ENCODE measurements around the gene TOP3B. TPM values are rescaled to one million over a fixed set of nuclear protein-coding genes. Genes with fewer than 3 reads are reported as not detected.

TOP3B gene
- total RNA-seq, 5 donors from 2014 or later (not counting 1 experiment from before 2014, with no cell fraction given): 58.9 to 90.6 (median 65.9) TPM

DNA sequence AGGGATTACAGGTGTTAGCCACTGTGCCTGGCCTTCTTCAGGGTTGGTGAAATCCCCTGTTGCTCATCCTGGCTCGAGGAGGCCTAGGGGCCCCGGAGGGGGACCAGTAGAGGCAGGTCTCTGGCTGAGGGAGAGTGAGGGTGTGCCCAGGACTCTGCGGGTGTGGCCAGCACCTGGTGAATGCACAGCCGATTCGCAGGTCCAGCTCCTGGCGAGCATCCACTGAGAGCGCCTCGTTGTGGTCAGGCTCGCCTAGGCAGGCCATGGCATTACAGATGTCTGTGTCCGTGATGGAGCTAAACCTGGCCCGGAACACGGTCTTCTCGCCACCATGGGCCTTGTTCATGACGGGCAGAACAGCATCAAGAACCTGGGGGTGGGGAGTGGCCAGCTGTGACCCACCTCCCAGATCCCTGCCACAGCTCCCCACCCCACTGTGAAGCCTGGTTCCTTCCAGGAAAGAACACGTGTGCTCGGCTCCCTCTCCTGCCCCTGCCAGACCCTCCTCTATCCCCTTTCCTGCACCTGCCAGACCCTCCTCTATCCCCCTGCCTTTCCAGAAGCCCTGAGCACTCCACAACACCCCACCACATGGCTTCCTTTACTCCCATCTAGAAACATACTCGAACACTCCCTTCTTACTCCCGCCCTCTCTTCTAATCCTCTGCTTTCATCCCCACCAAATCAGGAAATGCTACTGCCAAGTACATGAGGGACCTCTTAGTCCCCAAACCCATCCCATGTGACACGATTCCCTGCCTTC lies 12.4 kb downstream of the TOP3B start:
- no peak for ATAC-seq (replicated peaks in 1 of 4)
- CTCF ChIA-PET: interaction anchor here in 1 of 2 donors (0.6 kb wide), 1 partner anchor 97 kb away, joined by 3 read pairs; no protein-coding TSS in a partner anchor

DNA sequence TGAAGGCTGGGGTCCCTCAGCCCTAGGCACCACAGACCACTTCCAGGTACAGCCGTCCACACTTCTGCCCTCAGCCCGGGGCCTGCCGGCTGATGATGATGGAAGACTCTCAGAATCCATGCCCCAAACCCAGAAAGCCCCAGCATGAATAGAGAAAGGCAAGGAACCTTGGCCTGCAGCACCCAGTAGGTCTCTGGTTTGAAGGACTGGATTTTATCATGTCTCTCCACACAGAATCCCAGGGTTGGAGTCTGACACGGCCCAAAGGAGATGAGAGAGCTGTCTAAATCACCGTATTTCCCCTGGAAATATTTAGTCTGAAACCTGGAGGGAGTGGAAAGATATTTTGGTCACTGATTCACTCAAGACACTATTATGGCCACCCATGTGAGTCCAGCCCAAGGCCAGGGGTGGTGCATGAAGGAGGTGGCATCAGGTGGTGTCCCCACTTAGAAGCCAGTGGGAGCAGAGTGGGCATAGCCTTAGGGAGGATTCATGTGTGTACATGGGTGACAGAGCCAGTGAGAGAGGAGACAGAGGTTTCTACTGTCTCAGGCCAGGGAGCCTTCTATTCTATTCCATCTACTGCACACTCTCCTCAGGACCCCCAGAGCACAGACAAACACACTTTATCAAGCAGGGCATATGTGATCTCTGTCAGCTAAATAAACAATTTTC lies 14.0 kb downstream of the TOP3B start:
- no peak overlapping the region for H3K4me3 Mint-ChIP-seq
- no peak overlapping the region for H3K4me3 ChIP-seq (ENCODE audit: control insufficient read depth in 1 of 2, extremely low read depth in 1 of 2, low read length in 1 of 2)
- H3K4me1 Mint-ChIP-seq: peaks cover 0 to 2% (median 0%) of the 10 kb centered on the region in 3 donors
- DNase-seq (no peak), ATAC-seq (replicated peaks in 1 of 4) (no peak)
- no peaks in the 10 kb centered on the region for H3K9me3 Mint-ChIP-seq
- no CpG with 5 or more reads among the region's 5 CpGs for WGBS (ENCODE audit: insufficient coverage)
- no peak overlapping the region for H3K27ac Mint-ChIP-seq
- no peaks in the 10 kb centered on the region for H3K27me3 Mint-ChIP-seq
- H3K9me3 ChIP-seq: no peaks in the 10 kb centered on the region
- ChIA-PET CTCF (no interaction called here), POLR2A (no interaction called here)
- peaks cover 41 to 89% of the 10 kb centered on the region in 2 donors for H3K36me3 ChIP-seq (ENCODE audit: control insufficient read depth in 2 of 2, extremely low read depth in 1 of 2, insufficient read depth in 1 of 2, low read length in 1 of 2)
- no peak overlapping the region for H3K27ac ChIP-seq (ENCODE audit: low read length)
- peaks cover 46% of the 10 kb centered on the region for H3K36me3 Mint-ChIP-seq
- no peaks in the 10 kb centered on the region for H3K4me1 ChIP-seq (ENCODE audit: control insufficient read depth in 1 of 2, extremely low read depth in 1 of 2, insufficient read depth in 2 of 2, low read length in 2 of 2)
- H3K27me3 ChIP-seq (replicated peaks in 1 of 2; ENCODE audit: control insufficient read depth in 2 of 2, extremely low read depth in 1 of 2, insufficient read depth in 2 of 2, low read length in 1 of 2): no peaks in the 10 kb centered on the region

More for the DNA sequence above, 12.4 kb downstream of the TOP3B start:
- H3K4me3 ChIP-seq (ENCODE audit: control insufficient read depth in 1 of 2, extremely low read depth in 1 of 2, low read length in 1 of 2): no peak overlapping the region
- Mint-ChIP-seq H3K9me3 (no peaks in the 10 kb centered on the region), H3K27ac (no peak overlapping the region), H3K4me3 (no peak overlapping the region), H3K27me3 (no peaks in the 10 kb centered on the region), H3K36me3 (peaks cover 48% of the 10 kb centered on the region), H3K4me1 (peaks cover 0 to 2% (median 0%) of the 10 kb centered on the region in 3 donors)
- POLR2A ChIA-PET: no interaction called here
- H3K27ac ChIP-seq (ENCODE audit: low read length): no peak overlapping the region
- WGBS (ENCODE audit: insufficient coverage): over 99% methylated on average over 11 of the region's 19 CpGs
- no peak for DNase-seq
- H3K4me1 ChIP-seq (ENCODE audit: control insufficient read depth in 1 of 2, extremely low read depth in 1 of 2, insufficient read depth in 2 of 2, low read length in 2 of 2): no peaks in the 10 kb centered on the region
- H3K27me3 ChIP-seq (replicated peaks in 1 of 2; ENCODE audit: control insufficient read depth in 2 of 2, extremely low read depth in 1 of 2, insufficient read depth in 2 of 2, low read length in 1 of 2): no peaks in the 10 kb centered on the region
- H3K9me3 ChIP-seq: no peaks in the 10 kb centered on the region
- H3K36me3 ChIP-seq (ENCODE audit: control insufficient read depth in 2 of 2, extremely low read depth in 1 of 2, insufficient read depth in 1 of 2, low read length in 1 of 2): peaks cover 41 to 89% of the 10 kb centered on the region in 2 donors

DNA sequence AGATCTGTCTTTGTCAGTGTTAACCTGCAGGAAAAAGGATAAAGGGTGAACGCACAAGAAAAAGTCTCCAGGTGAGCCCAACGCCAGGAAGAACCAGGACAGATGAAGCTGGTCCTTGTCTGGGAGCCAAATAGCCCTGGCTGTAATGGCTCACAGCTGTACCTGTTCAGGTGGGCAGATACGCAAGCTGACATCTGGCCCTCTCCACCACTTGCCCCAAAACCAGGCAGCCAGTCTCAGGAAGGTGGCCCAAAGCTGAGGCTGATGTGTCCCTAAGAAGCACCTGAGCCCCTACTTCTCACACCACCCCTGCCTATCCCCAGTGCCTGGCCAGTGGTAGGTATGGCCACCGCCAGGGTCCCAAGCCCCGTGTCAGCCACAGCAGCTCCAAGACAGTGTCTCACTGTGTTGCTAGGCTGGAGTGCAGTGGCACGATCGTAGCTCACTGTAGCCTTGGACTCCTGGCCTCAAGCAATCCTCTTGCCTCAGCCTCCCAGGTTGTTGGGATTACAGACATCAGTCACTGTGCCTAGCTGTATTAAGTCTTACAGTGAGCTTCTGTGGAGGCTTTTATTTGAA lies 14.8 kb downstream of the TOP3B start:
- DNase-seq (no peak), ATAC-seq (replicated peaks in 1 of 4) (no peak)
- H3K4me3 Mint-ChIP-seq: no peak overlapping the region
- peaks cover 46% of the 10 kb centered on the region for H3K36me3 Mint-ChIP-seq
- no peaks in the 10 kb centered on the region for H3K27me3 ChIP-seq (replicated peaks in 1 of 2; ENCODE audit: control insufficient read depth in 2 of 2, extremely low read depth in 1 of 2, insufficient read depth in 2 of 2, low read length in 1 of 2)
- WGBS (ENCODE audit: insufficient coverage): 94% methylated on average over 6 of the region's 7 CpGs
- peaks cover 44 to 85% of the 10 kb centered on the region in 2 donors for H3K36me3 ChIP-seq (ENCODE audit: control insufficient read depth in 2 of 2, extremely low read depth in 1 of 2, insufficient read depth in 1 of 2, low read length in 1 of 2)
- H3K4me3 ChIP-seq (ENCODE audit: control insufficient read depth in 1 of 2, extremely low read depth in 1 of 2, low read length in 1 of 2): no peak overlapping the region
- H3K4me1 ChIP-seq (ENCODE audit: control insufficient read depth in 1 of 2, extremely low read depth in 1 of 2, insufficient read depth in 2 of 2, low read length in 2 of 2): no peaks in the 10 kb centered on the region
- no peak overlapping the region for H3K27ac Mint-ChIP-seq
- no peaks in the 10 kb centered on the region for H3K27me3 Mint-ChIP-seq
- H3K27ac ChIP-seq (ENCODE audit: low read length): no peak overlapping the region
- no peaks in the 10 kb centered on the region for H3K9me3 Mint-ChIP-seq
- ChIA-PET POLR2A (no interaction called here), CTCF (no interaction called here)
- H3K9me3 ChIP-seq: no peaks in the 10 kb centered on the region
- peaks cover 0 to 2% (median 0%) of the 10 kb centered on the region in 3 donors for H3K4me1 Mint-ChIP-seq

DNA sequence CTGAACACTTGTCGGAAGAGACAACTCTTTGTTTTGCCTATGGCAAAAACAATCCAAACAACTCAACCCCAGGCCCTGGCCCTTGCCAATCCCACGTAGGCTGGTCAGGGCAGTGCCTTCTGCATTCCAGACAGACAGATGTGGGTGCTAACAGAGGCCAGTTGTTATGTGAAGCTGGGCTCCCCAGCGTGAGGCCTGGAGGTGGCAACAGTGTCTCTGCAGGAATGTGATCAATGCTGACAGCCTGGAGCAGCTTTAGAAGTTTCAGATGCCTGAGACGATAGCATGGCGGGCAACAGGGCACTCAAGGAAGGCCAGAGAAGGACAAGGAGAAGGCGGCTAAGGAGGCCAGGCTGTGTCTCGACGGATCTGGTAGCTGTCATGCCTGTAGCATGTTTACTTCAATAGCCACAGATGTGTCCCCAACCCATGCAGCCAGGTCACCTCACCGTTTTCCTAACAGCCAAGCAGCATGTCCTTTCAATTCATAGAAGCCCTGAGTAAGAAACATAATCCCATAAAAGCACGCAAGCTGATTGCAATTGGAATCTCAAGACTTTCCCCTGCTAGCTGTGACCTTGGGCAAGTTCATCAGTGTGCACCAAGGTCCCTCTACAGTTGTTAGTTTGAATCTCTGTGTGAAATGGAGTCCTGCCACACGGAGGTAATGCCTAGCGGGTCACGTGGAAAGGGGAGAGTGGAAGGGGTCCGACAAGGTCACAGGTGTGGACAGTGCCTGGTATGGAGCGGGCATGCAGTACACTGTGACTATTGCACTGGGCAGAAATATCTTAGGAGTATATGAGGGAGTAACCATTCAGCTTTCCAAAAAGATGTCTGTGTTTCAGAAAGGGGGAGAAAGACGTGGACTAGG lies 15.7 kb downstream of the TOP3B start:
- ATAC-seq (replicated peaks in 1 of 4): no peak
- Histone ChIP-seq H3K36me3 (ENCODE audit: control insufficient read depth in 2 of 2, extremely low read depth in 1 of 2, insufficient read depth in 1 of 2, low read length in 1 of 2) (peaks cover 44 to 86% of the 10 kb centered on the region in 2 donors), H3K27ac (ENCODE audit: low read length) (no peak overlapping the region), H3K9me3 (no peaks in the 10 kb centered on the region), H3K4me1 (ENCODE audit: control insufficient read depth in 1 of 2, extremely low read depth in 1 of 2, insufficient read depth in 2 of 2, low read length in 2 of 2) (no peaks in the 10 kb centered on the region), H3K27me3 (replicated peaks in 1 of 2; ENCODE audit: control insufficient read depth in 2 of 2, extremely low read depth in 1 of 2, insufficient read depth in 2 of 2, low read length in 1 of 2) (no peaks in the 10 kb centered on the region), H3K4me3 (ENCODE audit: control insufficient read depth in 1 of 2, extremely low read depth in 1 of 2, low read length in 1 of 2) (no peak overlapping the region)
- WGBS (ENCODE audit: insufficient coverage): 95% methylated on average over 12 of the region's 16 CpGs
- Mint-ChIP-seq H3K9me3 (no peaks in the 10 kb centered on the region), H3K27me3 (no peaks in the 10 kb centered on the region), H3K36me3 (peaks cover 47% of the 10 kb centered on the region), H3K4me3 (no peak overlapping the region), H3K4me1 (no peaks in the 10 kb centered on the region), H3K27ac (no peak overlapping the region)
- ChIA-PET POLR2A (no interaction called here), CTCF (no interaction called here)
- no peak for DNase-seq

DNA sequence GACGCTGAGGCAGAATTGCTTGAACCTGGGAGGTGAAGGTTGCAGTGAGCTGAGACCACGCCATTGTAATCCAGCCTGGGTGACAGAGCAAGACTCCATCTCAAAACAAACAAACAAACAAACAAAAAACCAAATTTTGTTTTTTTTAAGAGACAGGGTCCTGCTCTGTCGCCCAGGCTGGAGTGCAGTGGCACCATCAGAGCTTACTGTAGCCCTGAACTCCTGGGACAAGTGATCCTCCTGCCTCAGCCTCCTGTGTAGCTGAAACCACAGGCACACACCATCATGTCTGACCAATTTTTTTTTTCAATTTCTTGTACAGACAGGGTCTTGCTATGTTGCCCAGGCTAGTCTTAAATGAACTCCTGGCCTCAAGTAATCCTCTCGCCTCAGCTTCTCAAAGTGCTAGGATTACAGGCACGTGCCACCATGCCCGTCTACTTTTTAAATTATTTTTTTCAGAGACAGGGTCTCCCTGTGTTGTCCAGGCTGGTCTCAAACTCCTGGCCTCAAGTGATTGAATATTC lies 16.8 kb downstream of the TOP3B start:
- Mint-ChIP-seq H3K27ac (no peak overlapping the region), H3K4me1 (no peaks in the 10 kb centered on the region), H3K9me3 (no peaks in the 10 kb centered on the region), H3K27me3 (no peaks in the 10 kb centered on the region), H3K36me3 (peaks cover 44% of the 10 kb centered on the region), H3K4me3 (no peak overlapping the region)
- Histone ChIP-seq H3K9me3 (no peaks in the 10 kb centered on the region), H3K27ac (ENCODE audit: low read length) (no peak overlapping the region), H3K4me1 (ENCODE audit: control insufficient read depth in 1 of 2, extremely low read depth in 1 of 2, insufficient read depth in 2 of 2, low read length in 2 of 2) (no peaks in the 10 kb centered on the region), H3K27me3 (replicated peaks in 1 of 2; ENCODE audit: control insufficient read depth in 2 of 2, extremely low read depth in 1 of 2, insufficient read depth in 2 of 2, low read length in 1 of 2) (no peaks in the 10 kb centered on the region), H3K4me3 (ENCODE audit: control insufficient read depth in 1 of 2, extremely low read depth in 1 of 2, low read length in 1 of 2) (no peak overlapping the region), H3K36me3 (ENCODE audit: control insufficient read depth in 2 of 2, extremely low read depth in 1 of 2, insufficient read depth in 1 of 2, low read length in 1 of 2) (peaks cover 40 to 79% of the 10 kb centered on the region in 2 donors)
- POLR2A ChIA-PET: no interaction called here
- DNase-seq: no peak
- no peak for ATAC-seq (replicated peaks in 1 of 4)
- CTCF ChIA-PET: interaction anchor here in 1 of 2 donors (0.7 kb wide), 1 partner anchor 198 kb away, joined by 3 read pairs; no protein-coding TSS in a partner anchor
- 100% methylated on average over 2 of the region's 6 CpGs for WGBS (ENCODE audit: insufficient coverage)

Measured in T-cell (primary cell).